ENCODE results near the gene MAP3K14.

DNA sequence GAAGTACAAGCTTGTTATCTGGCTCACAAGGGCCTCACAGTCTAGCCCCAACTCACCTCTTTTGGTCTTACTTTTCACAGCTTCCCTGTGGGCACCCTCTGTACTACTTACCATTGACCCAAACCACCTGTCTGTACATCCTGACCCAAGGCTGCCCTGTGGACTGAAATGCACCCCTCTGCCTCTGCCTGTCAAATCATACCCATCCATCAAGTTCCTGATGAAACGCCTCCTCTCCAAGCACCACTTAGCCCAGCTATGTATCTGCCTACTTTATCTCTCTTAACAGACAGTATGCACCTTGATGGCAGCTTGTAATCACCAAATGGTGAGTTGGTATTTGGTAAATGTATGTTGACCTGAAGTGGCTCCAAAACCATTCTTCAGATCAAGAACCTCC lies 7.5 kb upstream of the MAP3K14 start:
- TF ChIP-seq, protein P1, sequence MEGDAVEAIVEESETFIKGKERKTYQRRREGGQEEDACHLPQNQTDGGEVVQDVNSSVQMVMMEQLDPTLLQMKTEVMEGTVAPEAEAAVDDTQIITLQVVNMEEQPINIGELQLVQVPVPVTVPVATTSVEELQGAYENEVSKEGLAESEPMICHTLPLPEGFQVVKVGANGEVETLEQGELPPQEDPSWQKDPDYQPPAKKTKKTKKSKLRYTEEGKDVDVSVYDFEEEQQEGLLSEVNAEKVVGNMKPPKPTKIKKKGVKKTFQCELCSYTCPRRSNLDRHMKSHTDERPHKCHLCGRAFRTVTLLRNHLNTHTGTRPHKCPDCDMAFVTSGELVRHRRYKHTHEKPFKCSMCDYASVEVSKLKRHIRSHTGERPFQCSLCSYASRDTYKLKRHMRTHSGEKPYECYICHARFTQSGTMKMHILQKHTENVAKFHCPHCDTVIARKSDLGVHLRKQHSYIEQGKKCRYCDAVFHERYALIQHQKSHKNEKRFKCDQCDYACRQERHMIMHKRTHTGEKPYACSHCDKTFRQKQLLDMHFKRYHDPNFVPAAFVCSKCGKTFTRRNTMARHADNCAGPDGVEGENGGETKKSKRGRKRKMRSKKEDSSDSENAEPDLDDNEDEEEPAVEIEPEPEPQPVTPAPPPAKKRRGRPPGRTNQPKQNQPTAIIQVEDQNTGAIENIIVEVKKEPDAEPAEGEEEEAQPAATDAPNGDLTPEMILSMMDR (conservative IDR thresholded peaks at IDR 0.05; ENCODE audit: low read length) = no peak
- TF ChIP-seq EZH2phosphoT487 (IDR thresholded peaks at IDR 0.05; ENCODE audit: borderline replicate concordance) = no peak
